GM20000 (cell line): ENCODE measurements around the gene PTCD2.
"Not testable (repeated sequence)": the region's sequence is repeated elsewhere in the genome, so short reads cannot be mapped to it uniquely, and the experiment has no call there.

Experiments used
- DNase-seq: peaks from one replicate; pipeline ENCODE4 v3.0.0; 2012; ENCODE audit warnings: low spot score
- TF ChIP-seq, protein P1 (sequence below): IDR thresholded peaks from 2 replicates; pipeline ENCODE4 v1.5.1; 2012; ENCODE audit warnings: mild to moderate bottlenecking, control low read depth; ENCODE audit errors: extremely low read depth, missing control alignments

PTCD2 gene

GRCh38 chr5:72307968-72308852 lies 12.0 kb upstream of the PTCD2 start:
- DNase-seq = peak; percentile 96
- TF ChIP-seq, protein P1, sequence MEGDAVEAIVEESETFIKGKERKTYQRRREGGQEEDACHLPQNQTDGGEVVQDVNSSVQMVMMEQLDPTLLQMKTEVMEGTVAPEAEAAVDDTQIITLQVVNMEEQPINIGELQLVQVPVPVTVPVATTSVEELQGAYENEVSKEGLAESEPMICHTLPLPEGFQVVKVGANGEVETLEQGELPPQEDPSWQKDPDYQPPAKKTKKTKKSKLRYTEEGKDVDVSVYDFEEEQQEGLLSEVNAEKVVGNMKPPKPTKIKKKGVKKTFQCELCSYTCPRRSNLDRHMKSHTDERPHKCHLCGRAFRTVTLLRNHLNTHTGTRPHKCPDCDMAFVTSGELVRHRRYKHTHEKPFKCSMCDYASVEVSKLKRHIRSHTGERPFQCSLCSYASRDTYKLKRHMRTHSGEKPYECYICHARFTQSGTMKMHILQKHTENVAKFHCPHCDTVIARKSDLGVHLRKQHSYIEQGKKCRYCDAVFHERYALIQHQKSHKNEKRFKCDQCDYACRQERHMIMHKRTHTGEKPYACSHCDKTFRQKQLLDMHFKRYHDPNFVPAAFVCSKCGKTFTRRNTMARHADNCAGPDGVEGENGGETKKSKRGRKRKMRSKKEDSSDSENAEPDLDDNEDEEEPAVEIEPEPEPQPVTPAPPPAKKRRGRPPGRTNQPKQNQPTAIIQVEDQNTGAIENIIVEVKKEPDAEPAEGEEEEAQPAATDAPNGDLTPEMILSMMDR = peak; percentile 82

DNA sequence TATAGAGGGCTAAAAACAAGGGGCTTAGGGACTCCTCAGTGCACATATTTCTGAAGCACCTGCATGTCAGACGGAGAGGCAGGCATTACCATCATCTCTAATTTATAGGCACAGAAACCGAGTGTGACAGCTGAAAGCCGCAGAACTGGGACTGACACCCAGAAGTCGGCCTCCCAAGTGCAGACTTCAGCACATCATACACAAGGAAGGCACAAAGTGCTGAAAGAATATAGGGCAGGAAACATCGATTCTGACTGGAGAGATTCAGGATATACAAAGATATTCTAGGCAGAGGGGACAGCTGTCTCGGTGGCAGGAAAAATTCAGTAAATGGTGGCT lies 11.4 kb upstream of the PTCD2 start:
- TF ChIP-seq, protein P1 = no peak
- DNase-seq = no peak

DNA sequence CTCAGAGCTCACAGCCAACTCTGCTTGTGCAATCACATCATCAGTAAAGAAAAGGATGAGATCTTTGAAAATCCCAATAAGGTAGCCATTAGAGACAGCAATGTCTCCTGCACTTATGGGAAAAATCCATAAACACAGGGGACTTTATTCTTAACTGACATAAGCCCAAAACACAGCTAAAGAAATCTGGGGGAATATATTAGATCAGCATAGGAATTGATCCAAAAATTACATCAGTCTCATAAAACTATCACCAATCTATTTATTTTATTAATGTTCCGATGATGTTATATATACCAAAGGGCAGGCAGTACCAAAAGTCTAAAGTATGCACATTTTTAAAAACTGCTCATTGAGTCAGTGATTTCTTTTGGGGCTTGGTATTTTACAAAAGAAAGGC lies 7.0 kb upstream of the PTCD2 start:
- no peak for DNase-seq
- TF ChIP-seq, protein P1 = no peak

- TF ChIP-seq, protein P1 = no peak
- no peak for DNase-seq
Observed at GRCh38 chr5:72314571-72315172, 5.5 kb upstream of the PTCD2 start.

- DNase-seq = not testable (repeated sequence)
Observed at GRCh38 chr5:72319435-72319975, 668 bp upstream of the PTCD2 start.

- TF ChIP-seq, protein P1 = no peak
- no peak for DNase-seq
Observed at GRCh38 chr5:72324189-72324825, 4.1 kb downstream of the PTCD2 start.

DNA sequence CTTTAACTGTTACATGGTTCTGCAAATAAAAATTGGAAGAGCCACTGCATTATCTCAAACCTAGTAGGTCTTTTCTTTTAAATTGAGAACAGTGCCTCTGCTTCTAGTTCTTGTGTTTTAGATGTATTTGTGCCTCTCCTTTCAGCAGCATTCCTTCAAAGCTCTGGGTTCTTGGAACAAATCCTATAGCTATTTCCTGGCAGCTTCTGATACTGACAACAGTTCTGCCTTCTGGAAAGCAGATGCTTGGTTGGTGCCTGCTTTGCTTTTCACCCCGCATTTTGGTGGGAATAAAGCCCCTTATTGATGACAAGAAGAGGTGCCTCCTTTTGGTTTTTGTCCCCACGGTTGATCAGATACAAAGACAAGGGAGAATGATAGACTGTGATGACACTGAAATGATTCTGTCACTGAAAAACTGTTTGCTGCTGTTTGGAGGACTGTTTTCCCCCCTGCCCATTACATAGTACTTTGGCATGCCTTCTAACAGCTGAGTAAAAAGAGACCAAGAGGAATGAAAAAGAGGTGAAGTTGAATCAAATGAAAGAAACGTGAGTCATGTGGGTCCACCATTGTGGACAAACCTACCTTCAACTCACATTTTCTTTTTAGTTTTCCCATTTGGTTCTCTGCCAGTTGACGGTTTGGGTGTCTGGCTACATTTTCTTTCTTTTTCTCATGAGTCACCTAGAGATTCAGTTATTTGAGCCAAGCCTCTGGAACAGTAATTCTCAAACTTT lies 5.6 kb downstream of the PTCD2 start:
- TF ChIP-seq, protein P1 = no peak
- DNase-seq = no peak
